Measurements from ENCODE around the gene TNK2.
"Not testable (repeated sequence)": the region's sequence is repeated elsewhere in the genome, so short reads cannot be mapped to it uniquely, and the experiment has no call there.

- TF ChIP-seq EZH2 (IDR thresholded peaks at IDR 0.05; ENCODE audit: low read length); CTCF (optimal IDR thresholded peaks at IDR 0.05 in 1 of 3, IDR thresholded peaks at IDR 0.05 in 1 of 3, conservative IDR thresholded peaks at IDR 0.05 in 1 of 3; ENCODE audit: extremely low read depth in 1 of 3, insufficient read depth in 2 of 3, low read length in 3 of 3): not testable (repeated sequence)
Observed at GRCh38 chr3:195946910-195947699, 38.8 kb upstream of the TNK2 start.

All from keratinocyte (primary cell).